SW 1271 (cell line): ENCODE measurements around the gene JSRP1.

Experiments
- DNase-seq, 2 experiments: peaks; one replicate each; lab custom pipeline; 2025; lab: John Stamatoyannopoulos, UW

Gene JSRP1

DNA sequence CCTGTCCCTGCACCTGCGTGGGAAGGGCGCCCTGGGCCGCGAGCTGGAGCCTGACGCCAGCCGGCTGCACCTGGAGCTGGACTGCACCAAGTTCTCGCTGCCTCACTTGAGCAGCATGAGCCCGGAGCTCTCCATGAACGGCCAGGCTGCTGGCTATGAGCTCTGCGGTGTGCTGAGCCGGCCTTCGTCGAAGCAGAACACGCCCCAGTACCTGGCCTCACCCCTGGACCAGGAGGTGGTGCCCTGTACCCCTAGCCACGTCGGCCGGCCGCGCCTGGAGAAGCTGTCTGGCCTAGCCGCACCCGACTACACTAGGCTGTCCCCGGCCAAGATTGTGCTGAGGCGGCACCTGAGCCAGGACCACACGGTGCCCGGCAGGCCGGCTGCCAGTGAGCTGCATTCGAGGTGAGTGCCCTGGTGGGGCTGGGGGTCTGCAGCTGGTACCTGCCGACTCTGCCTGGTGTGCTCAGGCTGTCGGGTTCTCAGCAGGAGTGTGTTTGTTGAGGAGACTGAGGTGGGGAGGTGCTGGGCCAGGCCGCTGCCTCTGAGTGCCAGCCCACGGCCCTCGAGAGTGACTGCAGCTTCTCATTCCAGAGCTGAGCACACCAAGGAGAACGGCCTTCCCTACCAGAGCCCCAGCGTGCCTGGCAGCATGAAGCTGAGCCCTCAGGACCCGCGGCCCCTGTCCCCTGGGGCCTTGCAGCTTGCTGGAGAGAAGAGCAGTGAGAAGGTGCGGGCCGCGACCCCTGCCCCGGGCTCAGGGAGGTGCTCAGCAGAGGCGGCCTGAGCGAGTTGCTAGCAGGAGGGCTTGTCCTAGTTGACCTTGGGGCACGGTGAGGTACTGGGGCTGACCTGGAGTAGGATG lies 39.6 kb downstream of the JSRP1 start:
- DNase-seq, result no peak

DNA sequence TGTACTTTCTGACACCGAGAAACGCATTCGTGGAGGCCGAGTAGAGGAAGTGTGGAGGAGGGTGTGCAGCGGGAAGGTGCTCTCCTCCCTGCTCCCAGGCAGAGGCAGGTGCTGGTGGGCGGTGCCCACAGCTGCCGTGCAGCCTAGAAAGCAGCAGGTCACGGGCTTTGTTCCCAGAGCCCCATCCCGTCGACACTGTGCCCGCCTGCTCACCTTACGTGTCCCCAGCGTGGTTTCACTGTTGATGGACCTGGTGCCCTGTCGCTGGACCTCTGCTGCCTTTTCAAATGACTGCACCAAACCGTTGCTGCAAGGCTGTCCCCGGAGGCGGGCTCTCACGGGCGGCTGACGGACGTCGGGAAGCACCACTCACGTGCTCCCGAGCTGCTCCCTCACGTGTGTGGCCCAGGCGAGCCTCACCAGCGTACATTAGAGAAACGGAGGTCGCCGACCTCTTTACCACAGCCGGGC lies 40.9 kb downstream of the JSRP1 start:
- no peak for DNase-seq

DNA sequence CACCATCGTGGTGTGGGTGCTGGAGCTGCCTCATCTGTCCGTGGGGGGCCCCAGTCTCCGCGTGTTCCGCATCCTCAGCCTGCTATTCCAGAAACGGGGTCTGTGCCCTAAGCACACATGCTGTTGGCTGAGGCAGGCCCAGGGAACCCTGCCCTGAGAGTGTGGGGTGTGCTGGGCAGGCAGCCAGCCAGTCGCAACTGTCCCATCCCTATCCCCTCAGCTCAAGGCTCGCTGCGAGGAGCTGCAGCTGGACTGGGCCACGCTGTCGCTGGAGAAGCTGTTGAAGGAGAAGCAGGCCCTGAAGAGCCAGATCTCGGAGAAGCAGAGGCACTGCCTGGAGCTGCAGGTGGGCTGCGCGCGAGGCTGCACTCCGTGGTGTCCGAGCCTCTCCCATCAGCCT lies 42.0 kb downstream of the JSRP1 start:
- DNase-seq, result no peak

DNA sequence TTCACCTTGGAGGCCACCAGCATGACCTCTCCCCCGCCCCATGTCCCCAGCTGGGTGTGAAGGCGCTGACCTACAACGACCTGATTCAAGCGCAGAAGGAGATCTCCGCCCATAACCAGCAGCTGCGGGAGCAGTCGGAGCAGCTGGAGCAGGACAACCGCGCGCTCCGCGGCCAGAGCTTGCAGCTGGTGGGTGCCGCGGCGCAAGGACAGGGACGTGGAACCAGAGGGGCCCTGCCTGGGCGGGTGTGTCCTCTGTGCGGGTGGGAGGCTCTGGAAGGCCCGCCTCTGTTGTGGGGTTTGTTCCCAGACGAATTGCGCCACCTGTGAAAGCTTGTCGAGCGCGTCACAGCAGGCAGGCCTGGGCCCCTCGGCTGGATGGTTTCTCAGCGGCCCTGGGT lies 42.4 kb downstream of the JSRP1 start:
- DNase-seq, result no peak

DNA sequence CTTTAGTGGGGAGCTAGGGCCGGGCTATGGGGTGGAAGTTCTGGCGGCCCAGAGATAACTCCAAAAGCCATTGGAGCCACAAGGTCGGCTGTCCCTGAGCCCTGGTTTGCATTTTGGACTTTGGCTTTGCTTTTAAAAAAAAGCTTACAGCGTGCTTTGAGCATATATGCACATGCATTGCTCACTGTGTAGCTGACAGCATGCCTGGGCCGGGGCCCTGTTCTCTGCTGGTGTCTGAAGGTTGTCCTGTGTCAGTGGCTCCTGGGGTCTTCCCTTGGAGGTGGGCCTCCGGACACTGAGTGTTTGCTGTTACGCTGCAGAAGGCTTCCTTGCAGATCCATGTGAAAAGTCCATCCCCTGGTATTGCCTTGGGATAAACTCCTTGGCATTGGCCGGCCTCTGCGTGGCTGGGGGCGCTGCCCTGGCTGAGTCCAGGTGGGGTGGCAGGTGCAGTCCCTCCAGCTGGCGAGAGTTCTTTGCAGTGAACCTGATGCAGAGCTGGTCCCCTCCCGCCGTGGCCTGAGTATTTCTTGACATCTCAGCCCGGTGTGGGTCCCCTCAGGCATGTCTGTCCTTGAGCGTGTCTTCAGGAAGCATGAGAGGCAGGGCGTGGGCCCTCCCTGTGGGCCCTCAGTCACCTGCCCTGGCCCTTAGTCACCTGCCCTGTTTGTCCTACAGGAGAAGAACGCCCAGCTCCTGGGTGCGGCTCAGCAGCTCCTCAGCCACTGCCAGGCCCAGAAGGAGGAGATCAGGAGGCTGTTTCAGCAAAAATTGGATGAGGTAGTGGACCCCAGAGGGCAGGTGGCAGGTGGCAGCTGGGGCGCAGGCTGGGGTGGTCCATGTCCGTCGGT lies 43.1 kb downstream of the JSRP1 start:
- no peak for DNase-seq

DNA sequence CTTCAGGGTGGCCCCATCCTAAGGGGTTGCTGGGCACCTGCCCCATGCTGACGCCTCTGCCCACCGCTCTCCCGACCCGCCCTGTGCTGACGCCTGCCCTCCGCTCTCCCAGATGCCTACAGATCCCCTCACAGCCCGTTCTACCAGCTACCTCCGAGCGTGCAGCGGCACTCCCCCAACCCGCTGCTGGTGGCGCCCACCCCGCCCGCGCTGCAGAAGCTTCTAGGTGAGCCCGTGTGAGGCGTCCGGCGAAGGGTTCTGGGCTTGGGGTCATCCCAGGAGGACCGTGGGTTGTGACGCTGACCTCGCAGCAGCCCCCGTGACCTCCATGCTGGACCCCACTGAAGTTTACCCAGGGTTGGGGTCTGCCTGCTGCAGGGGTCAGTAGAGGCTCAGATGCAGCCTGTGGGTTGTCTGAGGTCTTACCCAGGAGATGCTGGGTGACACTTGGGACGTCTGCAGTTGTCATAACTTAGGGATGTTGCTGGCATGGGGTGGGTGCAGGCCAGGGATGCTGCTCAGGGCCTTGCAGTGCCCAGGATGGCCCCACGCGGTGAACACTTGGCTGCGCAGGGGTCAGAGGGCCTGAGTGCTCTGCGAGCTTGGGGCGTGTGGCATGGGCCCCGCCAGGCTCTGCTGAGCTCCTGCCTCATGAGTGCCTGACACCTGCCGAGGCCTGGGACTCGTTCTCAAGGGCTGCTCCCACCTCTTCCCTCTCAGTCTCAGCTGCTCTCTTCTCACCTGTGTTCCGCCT lies 45.1 kb downstream of the JSRP1 start:
- DNase-seq, result no peak

DNA sequence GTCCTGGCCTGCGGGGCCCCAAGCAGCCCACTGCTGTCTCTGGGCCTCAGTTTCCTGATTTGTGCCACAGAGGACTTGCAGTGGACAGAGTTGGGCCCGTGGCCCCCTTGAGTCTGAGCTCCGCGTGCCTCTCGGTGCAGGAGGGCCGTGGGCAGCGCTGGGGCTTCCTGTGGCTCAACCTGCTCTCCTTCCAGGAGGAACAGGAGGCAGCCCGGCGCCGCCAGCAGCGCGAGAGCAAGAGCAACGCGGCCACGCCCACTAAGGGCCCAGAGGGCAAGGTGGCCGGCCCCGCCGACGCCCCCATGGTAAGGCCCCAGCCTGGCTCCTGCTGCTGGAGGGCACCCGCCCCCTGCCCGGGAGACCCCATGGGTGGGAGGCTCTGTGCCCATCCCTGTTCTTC lies 46.0 kb downstream of the JSRP1 start:
- DNase-seq, result no peak

DNA sequence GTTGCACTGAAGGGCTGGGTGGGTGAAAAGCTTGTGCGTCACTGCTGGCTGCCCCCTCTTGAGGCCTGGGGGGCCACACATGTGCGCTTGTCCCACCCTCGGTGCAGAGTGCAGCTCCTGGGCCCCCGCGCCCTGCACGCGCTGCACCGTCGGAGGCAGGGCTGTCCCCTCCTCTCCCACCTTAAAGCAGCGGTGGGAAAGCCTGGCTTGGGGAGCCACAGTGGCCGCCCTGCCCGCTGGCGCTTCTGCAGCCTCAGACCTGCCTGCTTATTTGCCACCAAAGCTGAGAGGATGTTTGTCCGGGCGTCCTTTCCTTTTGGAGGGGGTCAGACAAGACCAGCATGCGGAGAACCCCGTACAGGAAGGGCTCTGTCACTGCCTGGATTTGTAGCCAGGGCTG lies 46.8 kb downstream of the JSRP1 start:
- no peak for DNase-seq

DNA sequence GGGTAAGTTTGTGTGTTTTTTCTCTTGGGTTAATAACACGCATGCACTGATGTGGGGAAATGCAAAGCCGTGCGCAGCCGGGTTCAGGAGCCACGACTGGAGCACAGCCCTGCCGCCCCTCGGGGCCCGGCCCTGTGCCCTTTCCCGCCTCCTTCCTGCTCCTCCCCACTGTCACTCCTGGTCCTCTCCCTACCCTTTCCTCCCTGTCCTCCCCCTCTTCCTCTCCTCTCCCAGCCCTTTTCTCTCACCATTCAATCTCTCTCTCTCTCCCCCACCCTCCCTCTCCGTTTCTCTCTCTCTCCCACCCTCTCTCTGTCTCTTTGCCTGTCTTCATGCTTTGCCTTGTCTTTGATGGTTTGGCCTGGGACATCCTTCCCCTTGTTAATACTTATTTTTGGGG lies 47.2 kb downstream of the JSRP1 start:
- DNase-seq, result no peak

DNA sequence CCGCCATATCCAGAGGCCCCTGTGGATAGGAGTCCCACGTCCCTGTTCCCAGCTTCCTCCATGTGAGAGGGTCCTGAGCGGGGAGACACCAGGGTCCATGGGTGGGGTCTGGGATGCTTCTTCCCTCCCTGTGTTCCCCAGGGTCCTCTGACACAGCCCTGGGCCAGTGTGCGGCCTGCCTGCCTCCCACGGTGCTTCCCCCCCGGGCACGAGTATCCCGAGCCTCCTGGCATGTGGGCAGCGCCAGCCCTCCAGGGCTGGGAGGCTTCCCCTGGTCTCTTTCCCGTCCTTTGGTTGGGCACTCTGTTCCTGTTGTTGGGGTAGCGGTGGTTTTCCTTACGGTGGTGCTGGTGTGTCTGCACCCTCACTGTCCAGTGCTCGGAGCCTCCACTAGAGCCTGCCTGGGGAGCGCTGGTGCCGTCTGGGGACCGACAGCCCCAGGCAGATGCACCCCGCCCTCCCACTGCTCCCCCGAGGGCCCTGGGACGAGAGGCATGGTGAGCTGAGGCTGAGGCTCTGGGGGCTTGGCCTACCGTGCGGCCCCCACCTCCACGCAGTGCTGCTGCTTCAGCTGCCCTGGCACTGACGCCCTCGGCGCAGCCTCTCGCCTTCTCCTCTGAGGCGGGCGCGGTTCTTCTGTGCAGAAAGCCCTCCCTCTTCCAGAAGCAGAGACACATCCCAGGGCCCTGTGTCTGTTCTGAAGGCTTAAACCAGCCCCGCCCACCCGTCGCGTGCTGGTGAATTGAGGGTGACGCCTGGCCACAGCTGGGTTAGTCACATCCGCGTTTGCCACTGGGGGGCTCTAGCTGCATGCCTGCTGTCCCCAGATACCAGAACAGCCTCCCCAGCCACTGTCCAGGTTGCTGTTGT lies 48.0 kb downstream of the JSRP1 start:
- peak in 1 of 2 experiments; percentile 24 for DNase-seq

DNA sequence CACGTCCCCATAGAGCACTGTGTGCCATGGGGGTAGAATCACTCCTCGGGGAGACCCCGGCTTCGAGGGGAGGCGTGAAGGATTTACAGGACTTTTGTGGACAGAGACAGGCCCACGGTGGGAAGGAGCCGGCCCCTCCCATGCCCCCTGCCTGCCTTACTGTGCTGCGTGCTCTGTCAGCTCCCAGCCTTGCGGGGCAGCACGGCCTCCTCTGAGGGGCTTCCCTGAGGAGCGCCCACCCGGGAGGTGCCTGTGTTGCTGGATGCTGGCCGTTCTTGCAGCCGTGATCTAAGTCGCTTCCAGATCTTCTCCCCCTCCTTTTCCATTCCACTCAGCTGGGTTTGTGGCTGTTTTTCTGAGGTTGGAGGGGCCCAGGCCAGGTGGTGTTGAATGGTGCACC lies 49.2 kb downstream of the JSRP1 start:
- DNase-seq, result no peak

DNA sequence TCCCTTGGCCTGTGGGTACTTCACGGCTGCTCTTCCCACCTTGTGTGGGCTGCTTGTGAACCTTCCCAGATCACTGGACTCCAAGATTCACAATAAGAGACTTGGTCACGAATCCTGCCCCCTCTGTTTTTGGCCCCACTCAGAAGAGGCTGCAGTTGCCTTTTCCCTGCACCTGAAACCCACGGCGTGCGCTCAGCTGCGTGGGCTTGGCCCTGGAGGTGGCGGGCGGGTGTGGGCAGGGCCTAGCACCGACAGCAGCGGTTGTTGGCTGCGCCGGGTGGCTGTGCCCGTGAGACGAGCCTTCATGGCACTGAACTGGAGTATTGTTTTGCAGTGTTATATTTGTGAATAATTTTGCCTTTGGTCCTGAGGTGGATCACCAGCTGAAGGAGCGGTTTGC lies 53.9 kb downstream of the JSRP1 start:
- DNase-seq, result no peak
